ENCODE results near the gene PLA1A. TPM values are rescaled to one million over a fixed set of nuclear protein-coding genes. Genes with fewer than 3 reads are reported as not detected.
A peak's percentile ranks its signal among the peaks of the same experiment; 100 is the strongest.

Gene PLA1A
- total and polyA plus RNA-seq, 10 of the 15 experiments (the other 5 are each of a cell fraction or from before 2014, with no cell fraction given), result 2.9 to 106 (median 4.8) TPM

DNA sequence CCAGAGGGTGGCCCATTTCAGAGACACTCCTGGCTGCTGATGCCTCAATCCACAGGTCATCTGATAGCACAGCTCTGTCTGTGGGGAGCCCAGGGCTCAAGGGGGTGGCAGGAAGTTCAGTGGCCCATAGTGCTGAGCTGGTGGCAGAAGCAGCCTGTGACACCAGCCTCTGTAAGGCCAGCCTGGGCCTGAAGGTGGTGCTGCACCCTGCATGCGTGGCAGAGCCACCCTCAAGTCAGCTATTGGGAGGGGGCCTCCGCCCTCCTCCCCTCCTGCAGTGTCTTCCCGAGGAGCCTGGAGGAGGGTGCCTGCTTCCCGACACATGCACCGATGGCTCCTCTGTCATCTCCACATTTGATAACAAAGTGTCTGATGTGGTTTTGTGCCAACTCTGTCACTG, 3.0 kb downstream of the PLA1A start (continued):
- TF ChIP-seq, protein P1, sequence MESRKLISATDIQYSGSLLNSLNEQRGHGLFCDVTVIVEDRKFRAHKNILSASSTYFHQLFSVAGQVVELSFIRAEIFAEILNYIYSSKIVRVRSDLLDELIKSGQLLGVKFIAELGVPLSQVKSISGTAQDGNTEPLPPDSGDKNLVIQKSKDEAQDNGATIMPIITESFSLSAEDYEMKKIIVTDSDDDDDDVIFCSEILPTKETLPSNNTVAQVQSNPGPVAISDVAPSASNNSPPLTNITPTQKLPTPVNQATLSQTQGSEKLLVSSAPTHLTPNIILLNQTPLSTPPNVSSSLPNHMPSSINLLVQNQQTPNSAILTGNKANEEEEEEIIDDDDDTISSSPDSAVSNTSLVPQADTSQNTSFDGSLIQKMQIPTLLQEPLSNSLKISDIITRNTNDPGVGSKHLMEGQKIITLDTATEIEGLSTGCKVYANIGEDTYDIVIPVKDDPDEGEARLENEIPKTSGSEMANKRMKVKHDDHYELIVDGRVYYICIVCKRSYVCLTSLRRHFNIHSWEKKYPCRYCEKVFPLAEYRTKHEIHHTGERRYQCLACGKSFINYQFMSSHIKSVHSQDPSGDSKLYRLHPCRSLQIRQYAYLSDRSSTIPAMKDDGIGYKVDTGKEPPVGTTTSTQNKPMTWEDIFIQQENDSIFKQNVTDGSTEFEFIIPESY (IDR thresholded peaks at IDR 0.05), result no peak
- TF ChIP-seq FOS (IDR thresholded peaks at IDR 0.05; ENCODE audit: borderline replicate concordance, extremely low read depth, insufficient read length) (no peak), HDGF (IDR thresholded peaks at IDR 0.05) (peak; percentile 68), CBX5 (IDR thresholded peaks at IDR 0.05; ENCODE audit: low read depth) (0 out of 2 replicates have a peak, but pooled peaks have one; percentile 66), RB1 (IDR thresholded peaks at IDR 0.05; ENCODE audit: borderline replicate concordance) (no peak; the same call in 1 of the 2 replicates), ESRRA (IDR thresholded peaks at IDR 0.05; ENCODE audit: low read length) (no peak; the same call in 1 of the 2 replicates), MYB (IDR thresholded peaks at IDR 0.05; ENCODE audit: borderline replicate concordance, low read depth, low read length) (0 out of 2 replicates have a peak, but pooled peaks have one; percentile 21), ZBED1 (IDR thresholded peaks at IDR 0.05; ENCODE audit: borderline replicate concordance) (no peak), PAX5 (IDR thresholded peaks at IDR 0.05; ENCODE audit: borderline replicate concordance, low read depth, low read length) (0 out of 2 replicates have a peak, but pooled peaks have one; percentile 20), GABPA (IDR thresholded peaks at IDR 0.05; ENCODE audit: low read depth) (no peak), RUNX3 (IDR thresholded peaks at IDR 0.05; ENCODE audit: low read length) (peak; percentile 44; the same call in 1 of the 2 replicates), KDM1A (IDR thresholded peaks at IDR 0.05; ENCODE audit: borderline replicate concordance) (no peak), CREB1 (IDR thresholded peaks at IDR 0.05; ENCODE audit: low read depth) (0 out of 2 replicates have a peak, but pooled peaks have one; percentile 10), MTA2 (IDR thresholded peaks at IDR 0.05; ENCODE audit: low read depth) (peak; percentile 49; the same call in 1 of the 2 replicates), TAF1 (IDR thresholded peaks at IDR 0.05; ENCODE audit: borderline replicate concordance, low read depth, low read length) (peak; percentile 22), EP300 (IDR thresholded peaks at IDR 0.05; ENCODE audit: borderline replicate concordance in 1 of 2, control insufficient read depth in 1 of 2, low read depth in 2 of 2, low read length in 2 of 2) (no peak)
- TF ChIP-seq, protein P2, sequence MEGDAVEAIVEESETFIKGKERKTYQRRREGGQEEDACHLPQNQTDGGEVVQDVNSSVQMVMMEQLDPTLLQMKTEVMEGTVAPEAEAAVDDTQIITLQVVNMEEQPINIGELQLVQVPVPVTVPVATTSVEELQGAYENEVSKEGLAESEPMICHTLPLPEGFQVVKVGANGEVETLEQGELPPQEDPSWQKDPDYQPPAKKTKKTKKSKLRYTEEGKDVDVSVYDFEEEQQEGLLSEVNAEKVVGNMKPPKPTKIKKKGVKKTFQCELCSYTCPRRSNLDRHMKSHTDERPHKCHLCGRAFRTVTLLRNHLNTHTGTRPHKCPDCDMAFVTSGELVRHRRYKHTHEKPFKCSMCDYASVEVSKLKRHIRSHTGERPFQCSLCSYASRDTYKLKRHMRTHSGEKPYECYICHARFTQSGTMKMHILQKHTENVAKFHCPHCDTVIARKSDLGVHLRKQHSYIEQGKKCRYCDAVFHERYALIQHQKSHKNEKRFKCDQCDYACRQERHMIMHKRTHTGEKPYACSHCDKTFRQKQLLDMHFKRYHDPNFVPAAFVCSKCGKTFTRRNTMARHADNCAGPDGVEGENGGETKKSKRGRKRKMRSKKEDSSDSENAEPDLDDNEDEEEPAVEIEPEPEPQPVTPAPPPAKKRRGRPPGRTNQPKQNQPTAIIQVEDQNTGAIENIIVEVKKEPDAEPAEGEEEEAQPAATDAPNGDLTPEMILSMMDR (IDR thresholded peaks at IDR 0.05 in 2 of 3, conservative IDR thresholded peaks at IDR 0.05 in 1 of 3; ENCODE audit: control insufficient read depth in 2 of 3, extremely low read depth in 1 of 3, insufficient read depth in 1 of 3, low read depth in 3 of 3, low read length in 3 of 3), result peak; percentile 88 to 96 (median 91); a peak in 5 of 6 replicates
- TF ChIP-seq, protein P3, sequence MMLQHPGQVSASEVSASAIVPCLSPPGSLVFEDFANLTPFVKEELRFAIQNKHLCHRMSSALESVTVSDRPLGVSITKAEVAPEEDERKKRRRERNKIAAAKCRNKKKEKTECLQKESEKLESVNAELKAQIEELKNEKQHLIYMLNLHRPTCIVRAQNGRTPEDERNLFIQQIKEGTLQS (IDR thresholded peaks at IDR 0.05; ENCODE audit: borderline replicate concordance, extremely low read depth, low read depth, low read length), result no peak
- TF ChIP-seq, protein P4, sequence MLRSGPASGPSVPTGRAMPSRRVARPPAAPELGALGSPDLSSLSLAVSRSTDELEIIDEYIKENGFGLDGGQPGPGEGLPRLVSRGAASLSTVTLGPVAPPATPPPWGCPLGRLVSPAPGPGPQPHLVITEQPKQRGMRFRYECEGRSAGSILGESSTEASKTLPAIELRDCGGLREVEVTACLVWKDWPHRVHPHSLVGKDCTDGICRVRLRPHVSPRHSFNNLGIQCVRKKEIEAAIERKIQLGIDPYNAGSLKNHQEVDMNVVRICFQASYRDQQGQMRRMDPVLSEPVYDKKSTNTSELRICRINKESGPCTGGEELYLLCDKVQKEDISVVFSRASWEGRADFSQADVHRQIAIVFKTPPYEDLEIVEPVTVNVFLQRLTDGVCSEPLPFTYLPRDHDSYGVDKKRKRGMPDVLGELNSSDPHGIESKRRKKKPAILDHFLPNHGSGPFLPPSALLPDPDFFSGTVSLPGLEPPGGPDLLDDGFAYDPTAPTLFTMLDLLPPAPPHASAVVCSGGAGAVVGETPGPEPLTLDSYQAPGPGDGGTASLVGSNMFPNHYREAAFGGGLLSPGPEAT (IDR thresholded peaks at IDR 0.05; ENCODE audit: low read depth), result no peak; the same call in 1 of the 2 replicates
- TF ChIP-seq, protein P5, sequence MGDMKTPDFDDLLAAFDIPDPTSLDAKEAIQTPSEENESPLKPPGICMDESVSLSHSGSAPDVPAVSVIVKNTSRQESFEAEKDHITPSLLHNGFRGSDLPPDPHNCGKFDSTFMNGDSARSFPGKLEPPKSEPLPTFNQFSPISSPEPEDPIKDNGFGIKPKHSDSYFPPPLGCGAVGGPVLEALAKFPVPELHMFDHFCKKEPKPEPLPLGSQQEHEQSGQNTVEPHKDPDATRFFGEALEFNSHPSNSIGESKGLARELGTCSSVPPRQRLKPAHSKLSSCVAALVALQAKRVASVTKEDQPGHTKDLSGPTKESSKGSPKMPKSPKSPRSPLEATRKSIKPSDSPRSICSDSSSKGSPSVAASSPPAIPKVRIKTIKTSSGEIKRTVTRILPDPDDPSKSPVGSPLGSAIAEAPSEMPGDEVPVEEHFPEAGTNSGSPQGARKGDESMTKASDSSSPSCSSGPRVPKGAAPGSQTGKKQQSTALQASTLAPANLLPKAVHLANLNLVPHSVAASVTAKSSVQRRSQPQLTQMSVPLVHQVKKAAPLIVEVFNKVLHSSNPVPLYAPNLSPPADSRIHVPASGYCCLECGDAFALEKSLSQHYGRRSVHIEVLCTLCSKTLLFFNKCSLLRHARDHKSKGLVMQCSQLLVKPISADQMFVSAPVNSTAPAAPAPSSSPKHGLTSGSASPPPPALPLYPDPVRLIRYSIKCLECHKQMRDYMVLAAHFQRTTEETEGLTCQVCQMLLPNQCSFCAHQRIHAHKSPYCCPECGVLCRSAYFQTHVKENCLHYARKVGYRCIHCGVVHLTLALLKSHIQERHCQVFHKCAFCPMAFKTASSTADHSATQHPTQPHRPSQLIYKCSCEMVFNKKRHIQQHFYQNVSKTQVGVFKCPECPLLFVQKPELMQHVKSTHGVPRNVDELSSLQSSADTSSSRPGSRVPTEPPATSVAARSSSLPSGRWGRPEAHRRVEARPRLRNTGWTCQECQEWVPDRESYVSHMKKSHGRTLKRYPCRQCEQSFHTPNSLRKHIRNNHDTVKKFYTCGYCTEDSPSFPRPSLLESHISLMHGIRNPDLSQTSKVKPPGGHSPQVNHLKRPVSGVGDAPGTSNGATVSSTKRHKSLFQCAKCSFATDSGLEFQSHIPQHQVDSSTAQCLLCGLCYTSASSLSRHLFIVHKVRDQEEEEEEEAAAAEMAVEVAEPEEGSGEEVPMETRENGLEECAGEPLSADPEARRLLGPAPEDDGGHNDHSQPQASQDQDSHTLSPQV (IDR thresholded peaks at IDR 0.05), result 0 out of 2 replicates have a peak, but pooled peaks have one; percentile 70

All from GM12878 (cell line).